CD4-positive, alpha-beta T cell treated with Interferon alpha-2 for 1 hour (primary cell): ENCODE data around the gene NAGS.
"Not testable (repeated sequence)": the region's sequence is repeated elsewhere in the genome, so short reads cannot be mapped to it uniquely, and the experiment has no call there.

Source experiments
- DNase-seq, 2 donors: peaks; one replicate each; pipeline ENCODE4 v3.0.0-alpha.2; 2020 to 2022

NAGS gene, protein sequence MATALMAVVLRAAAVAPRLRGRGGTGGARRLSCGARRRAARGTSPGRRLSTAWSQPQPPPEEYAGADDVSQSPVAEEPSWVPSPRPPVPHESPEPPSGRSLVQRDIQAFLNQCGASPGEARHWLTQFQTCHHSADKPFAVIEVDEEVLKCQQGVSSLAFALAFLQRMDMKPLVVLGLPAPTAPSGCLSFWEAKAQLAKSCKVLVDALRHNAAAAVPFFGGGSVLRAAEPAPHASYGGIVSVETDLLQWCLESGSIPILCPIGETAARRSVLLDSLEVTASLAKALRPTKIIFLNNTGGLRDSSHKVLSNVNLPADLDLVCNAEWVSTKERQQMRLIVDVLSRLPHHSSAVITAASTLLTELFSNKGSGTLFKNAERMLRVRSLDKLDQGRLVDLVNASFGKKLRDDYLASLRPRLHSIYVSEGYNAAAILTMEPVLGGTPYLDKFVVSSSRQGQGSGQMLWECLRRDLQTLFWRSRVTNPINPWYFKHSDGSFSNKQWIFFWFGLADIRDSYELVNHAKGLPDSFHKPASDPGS

GRCh38 chr17:44004077-44004760 lies at the start of gene NAGS:
Gene NAGS, plus strand, starts transcription at chr17:44004622. Its CDS starts 42 bp downstream, at chr17:44004664.
- peak in 1 of 2 donors; percentile 25 for DNase-seq

GRCh38 chr17:43956222-43956621 lies 48.2 kb upstream of the NAGS start:
- no peak for DNase-seq

DNA sequence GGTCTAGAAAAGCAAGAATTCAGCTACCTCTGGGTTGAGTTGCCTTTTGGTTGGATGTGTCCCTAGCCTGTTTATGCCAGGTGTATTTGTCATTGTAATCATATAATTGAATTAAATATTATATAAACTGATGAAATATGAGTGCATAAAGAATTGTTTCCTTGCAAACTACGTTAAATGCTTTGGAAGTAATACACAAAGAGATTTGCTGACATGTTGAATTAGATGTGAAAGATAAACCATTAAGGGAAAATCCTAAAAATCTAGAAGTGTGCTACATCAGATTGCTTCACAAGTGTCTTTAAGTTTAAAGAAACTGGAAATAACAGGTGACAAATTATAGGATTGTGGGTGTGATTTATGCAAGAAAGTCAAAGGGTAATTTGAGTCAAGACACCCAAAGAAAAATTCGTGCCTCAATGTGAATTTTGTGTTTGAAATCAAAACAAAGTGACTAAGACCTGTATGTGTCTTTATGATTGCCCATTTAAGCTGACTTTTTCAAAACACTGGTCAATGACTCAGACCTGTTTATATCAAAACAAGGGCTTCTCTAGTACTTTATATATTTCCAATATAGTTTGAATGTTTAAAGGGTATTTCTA lies 45.6 kb upstream of the NAGS start:
- DNase-seq, result no peak

DNA sequence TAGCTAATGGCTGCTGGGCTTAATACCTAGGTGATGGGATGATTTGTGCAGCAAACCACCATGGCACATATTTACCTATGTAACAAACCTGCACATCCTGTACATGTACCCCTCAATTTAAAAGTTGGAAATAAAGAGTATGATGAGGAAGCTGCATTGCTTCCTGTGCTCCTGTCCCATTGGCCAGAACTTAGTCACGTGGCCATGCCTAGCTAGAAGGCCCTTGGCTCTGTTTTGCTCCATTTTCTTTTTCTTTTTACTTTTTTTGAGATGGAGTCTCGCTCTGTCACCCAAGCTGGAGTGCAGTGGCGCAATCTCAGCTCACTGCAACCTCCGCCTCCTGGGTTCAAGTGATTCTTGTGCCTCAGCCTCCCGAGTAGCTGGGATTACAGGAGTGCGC lies 43.1 kb upstream of the NAGS start:
- DNase-seq, result not testable (repeated sequence)

- no peak for DNase-seq
Observed at GRCh38 chr17:43961954-43962353, 42.5 kb upstream of the NAGS start.

DNA sequence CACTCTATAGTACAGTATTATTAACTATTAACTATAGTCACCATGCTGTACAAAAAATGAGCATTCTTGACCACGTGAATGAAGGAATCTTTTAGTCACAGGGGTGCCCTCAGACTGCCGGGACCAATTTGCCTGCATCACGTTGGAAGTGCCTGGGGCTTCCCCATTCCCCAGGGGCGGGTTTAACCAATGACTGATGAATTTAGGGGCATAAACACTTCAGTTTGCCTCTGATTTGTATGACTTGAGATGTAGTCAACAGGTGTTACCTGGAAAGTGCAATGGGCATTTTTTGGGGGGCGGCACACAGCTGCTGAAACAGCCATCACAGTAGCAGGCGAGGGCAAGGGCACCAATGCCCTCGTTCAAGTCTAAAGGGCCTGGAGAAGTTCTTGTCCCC lies 41.9 kb upstream of the NAGS start:
- no peak for DNase-seq

DNA sequence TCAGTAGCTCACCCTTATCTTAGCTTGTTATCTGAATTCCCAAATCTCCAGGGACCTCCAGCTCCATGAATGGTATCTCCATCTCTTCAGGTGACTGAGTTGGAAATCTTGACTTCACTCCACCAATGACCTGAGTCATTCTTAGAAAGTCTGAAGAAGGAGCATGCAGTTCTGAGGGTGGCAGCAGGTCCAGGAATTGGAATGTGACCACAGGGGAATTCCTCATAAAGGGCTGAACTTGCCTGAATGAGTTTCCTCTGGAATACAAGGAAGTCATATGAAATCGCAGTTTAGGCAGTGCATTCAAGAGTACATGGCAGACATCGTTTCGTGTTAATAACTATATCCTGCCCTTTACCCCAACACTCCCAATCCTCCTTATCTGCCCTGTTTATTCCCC lies 38.1 kb upstream of the NAGS start:
- DNase-seq, result no peak

GRCh38 chr17:43967251-43967875 lies 37.1 kb upstream of the NAGS start:
- DNase-seq, result no peak

DNA sequence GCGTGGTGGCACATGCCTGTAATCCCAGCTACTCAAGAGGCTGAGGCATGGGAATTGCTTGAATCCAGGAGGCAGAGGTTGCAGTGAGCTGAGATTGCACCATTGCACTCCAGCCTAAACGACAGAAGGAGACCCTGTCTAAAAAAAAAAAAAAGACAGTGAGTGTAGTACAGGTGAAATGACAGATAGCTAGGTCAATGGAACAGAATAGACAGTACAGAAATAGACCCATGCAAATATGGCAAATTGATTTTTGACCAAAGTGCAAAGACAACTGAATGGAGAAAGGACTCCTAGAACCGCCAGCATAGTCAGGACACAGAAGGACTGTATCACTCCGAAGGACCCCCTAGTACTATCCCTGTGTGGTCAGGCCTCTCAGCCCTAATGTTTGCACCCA lies 34.1 kb upstream of the NAGS start:
- no peak for DNase-seq

DNA sequence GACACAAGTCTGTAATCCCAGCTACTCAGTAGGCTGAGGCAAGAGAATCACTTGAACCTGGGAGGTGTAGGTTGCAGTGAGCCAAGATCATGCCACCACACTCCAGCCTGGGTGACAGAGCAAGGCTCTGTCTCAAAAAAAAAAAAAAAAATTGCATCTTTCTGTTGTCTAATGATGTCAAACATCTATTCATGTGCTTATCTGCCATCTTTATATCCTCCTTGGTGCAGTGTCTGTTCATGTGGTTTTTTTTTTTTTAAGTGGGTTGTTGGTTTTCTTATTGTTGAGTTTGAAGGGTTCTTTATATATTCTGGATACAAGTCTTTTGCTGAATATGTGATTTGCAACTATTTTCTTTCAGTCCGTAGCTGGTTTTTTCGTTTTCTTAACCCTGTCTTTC lies 33.0 kb upstream of the NAGS start:
- DNase-seq, result not testable (repeated sequence)

DNA sequence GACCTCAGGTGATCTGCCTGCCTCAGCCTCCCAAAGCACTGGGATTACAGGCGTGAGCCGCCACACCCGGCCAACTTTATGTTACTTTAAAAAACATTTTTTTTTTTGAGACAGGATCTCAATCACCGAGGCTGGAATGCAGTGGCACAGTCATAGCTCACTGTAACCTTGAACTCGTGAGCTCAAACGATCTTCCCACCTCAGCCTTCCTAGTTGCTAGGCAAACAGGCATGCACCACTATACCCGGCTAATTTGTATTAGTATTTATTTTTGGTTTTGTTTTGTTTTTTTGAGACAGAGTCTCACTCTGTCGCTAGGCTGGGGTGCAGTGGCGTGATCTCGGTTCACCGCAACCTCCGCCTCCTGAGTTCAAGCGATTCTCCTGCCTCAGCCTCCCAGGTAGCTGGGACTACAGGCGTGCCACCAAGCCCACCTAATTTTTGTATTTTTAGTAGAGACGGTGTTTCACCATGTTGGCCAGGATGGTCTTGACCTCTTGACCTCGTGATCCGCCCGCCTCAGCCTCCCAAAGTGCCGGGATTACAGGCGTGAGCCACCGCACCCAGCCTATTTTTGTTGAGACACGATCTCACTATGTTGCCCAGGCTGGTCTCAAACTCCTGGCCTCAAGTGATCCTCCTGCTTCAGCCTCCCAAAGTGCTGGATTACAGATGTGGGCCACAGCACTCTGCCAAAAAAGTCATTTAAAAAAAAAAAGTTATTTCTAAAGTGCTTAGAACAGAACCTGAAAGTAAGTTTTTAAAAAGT lies 31.8 kb upstream of the NAGS start:
- not testable (repeated sequence) for DNase-seq

DNA sequence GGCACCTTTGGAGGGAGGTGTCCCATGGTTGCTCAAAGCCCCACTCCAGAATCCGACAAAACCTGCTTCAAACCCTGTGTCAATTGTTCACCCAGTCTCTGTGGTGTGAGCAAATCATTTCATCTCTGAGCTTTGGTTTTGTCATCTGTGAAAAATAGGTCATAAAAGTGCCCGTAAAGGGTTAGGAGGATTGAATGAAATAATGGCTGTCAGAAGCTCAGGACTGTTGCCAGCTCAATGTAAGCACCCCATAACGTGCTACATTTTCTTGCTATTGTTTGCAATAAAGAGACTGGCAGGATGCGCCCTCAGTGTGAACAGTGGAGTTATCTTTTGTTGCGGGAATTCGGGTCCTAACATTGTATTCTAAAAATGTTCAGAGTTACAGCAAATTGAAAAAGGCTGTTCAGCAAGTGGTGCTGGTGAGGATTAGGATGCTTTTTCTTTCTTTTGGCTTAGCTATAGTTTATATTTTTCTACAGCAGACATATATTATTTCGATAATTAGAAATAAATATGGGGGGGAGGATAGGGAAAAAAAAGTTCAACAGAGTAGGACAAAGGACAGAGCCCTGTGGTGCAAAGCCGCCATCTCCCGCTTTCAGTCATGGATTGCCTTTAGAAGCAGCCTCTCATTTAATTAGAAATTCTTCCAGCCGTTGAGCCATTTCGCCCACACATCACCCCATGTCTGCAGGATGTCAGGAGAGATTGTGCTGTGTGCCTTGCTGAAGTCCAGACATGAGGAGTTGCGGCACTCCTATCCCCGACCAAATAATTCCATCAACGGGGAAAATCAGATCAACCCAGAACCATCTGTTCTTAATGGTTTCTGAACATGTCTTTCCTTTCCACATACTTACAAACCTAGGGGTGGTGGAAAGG lies 29.8 kb upstream of the NAGS start:
- DNase-seq, result no peak

DNA sequence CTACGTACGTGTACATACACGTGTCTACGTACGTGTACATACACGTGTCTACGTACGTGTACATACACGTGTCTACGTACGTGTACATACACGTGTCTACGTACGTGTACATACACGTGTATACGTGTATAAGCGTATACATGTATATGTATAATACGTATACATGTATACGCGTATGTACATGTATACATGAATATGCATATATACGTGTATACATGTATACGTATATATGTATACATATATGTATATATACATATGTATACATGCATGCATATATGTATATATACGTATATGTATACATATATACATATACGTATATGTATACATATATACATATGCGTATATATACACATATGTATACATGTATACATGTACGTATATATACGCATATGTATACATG lies 28.5 kb upstream of the NAGS start:
- no peak for DNase-seq

DNA sequence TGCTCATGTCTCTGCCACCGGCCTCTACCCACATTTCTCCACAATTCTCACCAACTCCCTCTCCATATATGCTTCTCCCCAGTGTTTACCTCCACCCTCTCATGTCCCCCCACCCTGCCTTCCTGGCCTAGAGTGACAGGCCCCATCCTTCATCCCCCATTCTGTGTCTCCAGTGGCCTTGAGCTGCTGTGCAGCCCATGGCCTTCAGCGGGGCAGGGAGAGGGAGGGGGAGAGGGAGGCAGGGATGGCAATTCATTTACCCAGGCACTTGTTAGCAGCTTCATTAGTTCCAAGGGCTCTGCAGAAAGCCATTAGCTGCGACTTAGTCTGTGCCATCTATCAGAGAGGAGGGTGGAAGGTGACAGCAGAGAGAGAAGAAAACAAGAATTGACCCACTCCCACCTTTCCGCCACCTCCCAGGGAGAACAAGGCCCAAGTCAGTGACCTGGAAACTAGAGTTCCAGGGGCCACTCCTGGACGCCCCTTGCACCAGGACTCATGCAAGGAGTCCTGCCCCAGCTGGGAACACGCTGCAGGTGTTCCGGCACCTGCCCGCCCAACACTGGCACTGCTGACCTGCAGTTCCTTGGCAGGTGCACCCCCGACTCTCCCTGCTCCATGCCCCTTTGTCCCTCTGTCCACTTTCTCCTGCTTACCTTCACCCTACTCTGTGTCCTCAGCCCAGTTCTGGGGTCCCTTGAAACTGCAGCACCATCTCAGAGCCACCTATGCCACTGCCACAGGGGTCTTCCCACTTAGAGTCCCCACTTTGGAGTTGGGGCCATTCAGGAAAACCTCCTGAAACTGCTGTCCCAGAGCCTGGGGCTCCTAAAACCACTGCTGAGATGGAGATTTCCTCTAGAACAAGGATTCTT lies 27.2 kb upstream of the NAGS start:
- no peak for DNase-seq

DNA sequence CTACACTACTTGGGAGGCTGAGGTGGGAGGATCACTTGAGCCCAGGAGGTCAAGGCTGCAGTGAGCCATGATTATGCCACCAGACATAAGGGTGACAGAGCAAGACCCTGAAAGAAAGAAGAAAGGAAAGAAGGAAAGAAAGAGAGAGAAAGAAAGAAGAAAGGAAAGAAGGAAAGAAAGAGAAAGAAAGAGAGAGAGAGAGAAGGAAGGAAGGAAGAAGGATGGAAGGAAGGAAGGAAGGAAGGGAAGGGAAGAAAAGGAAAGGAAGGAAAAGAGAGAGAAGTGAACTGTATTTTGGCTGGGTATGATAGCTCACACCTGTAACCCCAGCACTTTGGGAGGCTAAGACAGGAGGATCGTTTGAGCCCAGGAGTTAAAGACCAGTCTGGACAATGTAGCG lies 26.3 kb upstream of the NAGS start:
- DNase-seq, result no peak

DNA sequence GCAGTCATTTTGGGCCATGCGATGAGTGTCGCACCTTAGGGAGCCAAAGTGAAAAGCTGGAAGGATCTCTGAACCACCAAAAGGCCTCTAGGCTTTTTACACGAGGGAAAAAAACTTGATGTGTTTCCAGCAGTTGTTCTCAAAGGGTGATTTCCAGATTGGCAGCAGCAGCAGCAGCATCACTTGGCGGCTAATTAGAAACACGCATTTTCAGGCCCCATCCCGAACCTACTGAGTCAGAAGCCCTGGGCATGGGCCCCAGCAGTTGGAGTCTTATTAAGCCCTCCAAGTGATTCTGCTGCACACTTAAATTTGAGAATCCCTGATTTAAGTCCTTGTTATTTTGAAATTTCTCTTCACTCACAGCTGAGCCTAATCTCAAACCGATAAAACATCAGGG lies 25.4 kb upstream of the NAGS start:
- DNase-seq, result no peak

DNA sequence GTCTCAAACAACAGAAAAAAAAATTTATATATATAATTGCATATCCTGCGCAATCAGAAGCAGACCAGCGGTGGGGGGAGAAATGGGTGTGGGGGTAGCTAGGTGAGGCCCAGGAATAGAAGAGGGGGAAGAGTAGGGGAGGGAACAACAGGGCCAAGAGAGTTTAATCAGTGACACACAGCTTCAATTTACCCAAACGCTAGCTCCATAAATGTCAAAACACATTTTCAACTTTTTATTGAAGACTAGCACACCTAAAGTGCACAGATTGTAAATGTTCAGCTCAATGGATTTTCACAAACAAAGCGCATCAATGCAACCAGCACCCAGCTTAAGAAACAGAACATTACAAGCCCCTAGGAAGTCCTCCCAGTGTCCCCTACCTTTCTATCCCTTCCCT lies 24.8 kb upstream of the NAGS start:
- no peak for DNase-seq

- no peak for DNase-seq
Observed at GRCh38 chr17:43982171-43982570, 22.3 kb upstream of the NAGS start.

DNA sequence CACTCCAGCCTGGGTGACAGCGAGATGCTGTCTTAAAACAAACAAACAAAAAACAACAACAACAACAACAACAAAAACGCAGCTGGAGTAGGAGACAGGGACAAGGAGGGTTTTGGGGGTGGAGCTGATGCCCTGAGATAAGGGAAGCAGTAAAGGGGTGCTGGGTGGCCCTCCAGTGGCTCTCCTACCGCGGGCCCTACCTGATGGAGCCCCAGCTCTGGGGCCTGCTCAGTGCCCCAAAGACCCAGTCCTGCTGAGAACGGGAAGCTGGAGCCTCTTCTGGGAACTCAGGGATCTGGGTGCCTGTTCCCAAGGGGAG lies 21.3 kb upstream of the NAGS start:
- no peak for DNase-seq
